Measurements from ENCODE around the gene SMG5. TPM values are rescaled to one million over a fixed set of nuclear protein-coding genes. Genes with fewer than 3 reads are reported as not detected.
A peak's percentile ranks its signal among the peaks of the same experiment; 100 is the strongest.

The SMG5 gene
- total RNA-seq, 1 experiment from 2014 or later = 117 TPM

GRCh38 chr1:156320560-156320959 lies 37.9 kb upstream of the SMG5 start:
- in situ Hi-C loops (cut with HindIII; ENCODE audit: low pct_unique_long_range_greater_than_20kb, low sequenced_read_pairs) (no loop called here), intact Hi-C loops (cut with micrococcal nuclease; ENCODE audit: unreplicated experiment) (no loop called here)
- H3K27me3 ChIP-seq (ENCODE audit: control insufficient read depth, insufficient read depth, low read length) = no peaks in the 10 kb centered on the region
- ATAC-seq = no peak
- no TSS peak for BruUV-seq (replicated peaks)
- no peaks in the 10 kb centered on the region for H3K9me3 ChIP-seq (ENCODE audit: control insufficient read depth, insufficient read depth, low read depth, low read length)
- ChIA-PET CTCF (interaction anchor here (0.5 kb wide), 1 partner anchor 1169 kb away, joined by 8 read pairs; no protein-coding TSS in a partner anchor), POLR2A (no interaction called here)
- H3K4me1 ChIP-seq (ENCODE audit: control insufficient read depth, insufficient read depth, low read length) = no peaks in the 10 kb centered on the region
- no peak for DNase-seq (ENCODE audit: low read depth, low spot score)
- H3K36me3 ChIP-seq (ENCODE audit: control insufficient read depth, insufficient read depth, low read length) = peaks cover 48% of the 10 kb centered on the region
- no peak for TF ChIP-seq REST (IDR thresholded peaks at IDR 0.05; ENCODE audit: insufficient read depth in 1 of 2, low read depth in 2 of 2, low read length in 1 of 2)
- no peak overlapping the region for H3K4me3 ChIP-seq (ENCODE audit: low read depth in 2 of 2, low read length in 2 of 2)
- H3K27ac ChIP-seq (ENCODE audit: low read length) = no peak overlapping the region

GRCh38 chr1:156319664-156320063 lies 37.0 kb upstream of the SMG5 start:
- ATAC-seq (no peak), DNase-seq (ENCODE audit: low read depth, low spot score) (no peak)
- POLR2A ChIA-PET = no interaction called here
- no peak for TF ChIP-seq REST (IDR thresholded peaks at IDR 0.05; ENCODE audit: insufficient read depth in 1 of 2, low read depth in 2 of 2, low read length in 1 of 2)
- TF ChIP-seq TCF7L2 (IDR thresholded peaks at IDR 0.05; ENCODE audit: low read depth, low read length) = no peak
- TF ChIP-seq CTCF (IDR thresholded peaks at IDR 0.05) = peak; percentile 76
- no peak for TF ChIP-seq SIN3A (IDR thresholded peaks at IDR 0.05; ENCODE audit: borderline replicate concordance, insufficient read depth, low read depth, low read length)
- H3K4me3 ChIP-seq (ENCODE audit: low read depth in 2 of 2, low read length in 2 of 2) = no peak overlapping the region
- BruUV-seq (replicated peaks) = no TSS peak
- no peak overlapping the region for H3K27ac ChIP-seq (ENCODE audit: low read length)
- H3K36me3 ChIP-seq (ENCODE audit: control insufficient read depth, insufficient read depth, low read length) = peaks cover 52% of the 10 kb centered on the region
- intact Hi-C loops (cut with micrococcal nuclease; ENCODE audit: unreplicated experiment) = no loop called here
- H3K9me3 ChIP-seq (ENCODE audit: control insufficient read depth, insufficient read depth, low read depth, low read length) = no peaks in the 10 kb centered on the region
- H3K27me3 ChIP-seq (ENCODE audit: control insufficient read depth, insufficient read depth, low read length) = no peaks in the 10 kb centered on the region
- CTCF ChIA-PET = interaction anchor here (0.7 kb wide), 1 partner anchor 229 kb away, joined by 3 read pairs; no protein-coding TSS in a partner anchor
- in situ Hi-C loops (cut with HindIII; ENCODE audit: low pct_unique_long_range_greater_than_20kb, low sequenced_read_pairs) = no loop called here
- H3K4me1 ChIP-seq (ENCODE audit: control insufficient read depth, insufficient read depth, low read length) = no peaks in the 10 kb centered on the region
